ENCODE measurements around the gene GNAQ. TPM values are rescaled to one million over a fixed set of nuclear protein-coding genes. Genes with fewer than 3 reads are reported as not detected.

Gene GNAQ
- total RNA-seq, 1 experiment from 2014 or later = 48.6 TPM

GRCh38 chr9:77956555-77956954, 75.1 kb downstream of the GNAQ start:
- Histone ChIP-seq H3K4me1 (ENCODE audit: insufficient read depth, low read length) (peaks cover 20% of the 10 kb centered on the region; the same call in 1 of the 2 replicates), H3K18ac (ENCODE audit: insufficient read length, low read depth, low read length) (no peak overlapping the region), H3K23me2 (ENCODE audit: insufficient read length, low read depth, low read length, poor library complexity, severe bottlenecking) (no peaks in the 10 kb centered on the region), H2BK120ac (ENCODE audit: low read depth, low read length, poor library complexity, severe bottlenecking) (no peak overlapping the region), H4K8ac (replicated peaks; ENCODE audit: insufficient read length, low read depth, low read length) (no peak overlapping the region), H3T11ph (ENCODE audit: low read length) (no peak overlapping the region), H3K27ac (ENCODE audit: insufficient read length, low read depth, low read length) (peak overlapping the region; percentile 3), H2BK12ac (ENCODE audit: insufficient read length, low read depth, low read length) (no peak overlapping the region), H3K4me2 (ENCODE audit: insufficient read depth, insufficient read length, low read length) (peak overlapping the region; percentile 13), H2BK5ac (ENCODE audit: insufficient read length, low read length) (no peak overlapping the region), H2BK15ac (ENCODE audit: low read depth, low read length) (no peak overlapping the region), H3K23ac (ENCODE audit: insufficient read length, low read depth, low read length) (no peak overlapping the region), H4K91ac (ENCODE audit: insufficient read length, low read depth, low read length) (no peak overlapping the region), H3K27me3 (ENCODE audit: insufficient read depth, low read length) (no peaks in the 10 kb centered on the region), H4K20me1 (ENCODE audit: control insufficient read depth, insufficient read depth, insufficient read length) (no peaks in the 10 kb centered on the region), H3K4ac (ENCODE audit: low read depth, low read length) (no peak overlapping the region), H3K79me2 (ENCODE audit: insufficient read depth, low read length) (peaks cover 4% of the 10 kb centered on the region; the same call in 1 of the 2 replicates), H3K14ac (ENCODE audit: insufficient read depth, low read length) (no peak overlapping the region), H2AK5ac (ENCODE audit: insufficient read length, low read length) (no peak overlapping the region), H2BK20ac (ENCODE audit: low read depth, low read length, poor library complexity, severe bottlenecking) (no peak overlapping the region), H3K79me1 (ENCODE audit: insufficient read depth, low read depth, low read length, poor library complexity, severe bottlenecking) (peaks cover 7% of the 10 kb centered on the region), H3K9ac (ENCODE audit: extremely low read depth, insufficient read length, low read length) (no peak overlapping the region), H3K56ac (ENCODE audit: insufficient read length, low read depth, low read length) (no peak overlapping the region), H3K9me3 (ENCODE audit: control insufficient read depth, low read depth, low read length) (no peaks in the 10 kb centered on the region), H2AFZ (ENCODE audit: low read length) (no peak overlapping the region), H4K5ac (ENCODE audit: insufficient read length, low read depth, low read length) (no peak overlapping the region)
- Mint-ChIP-seq H3K4me1 (peaks cover 59 to 60% of the 10 kb centered on the region in 2 experiments), H3K36me3 (ENCODE audit: insufficient read depth in 1 of 3, low read depth in 3 of 3) (no peaks in the 10 kb centered on the region), H3K4me3 (peak overlapping the region in 1 of 2 experiments; percentile 12; a peak in 1 of 5 replicates), H3K9me3 (no peaks in the 10 kb centered on the region), H3K27me3 (ENCODE audit: low read depth) (no peaks in the 10 kb centered on the region), H3K27ac (peak overlapping the region in 2 of 3 experiments; percentile 65 to 86; a peak in 4 of 7 replicates)
- TF ChIP-seq CTCF (conservative IDR thresholded peaks at IDR 0.05) = no peak
- no CpG with 5 or more reads among the region's 2 CpGs for WGBS (ENCODE audit: extremely low coverage, insufficient read length, low lambda C conversion rate)
- DNase-seq = no peak
